ELR (cell line): ENCODE measurements around the gene IL9.
"Not testable (repeated sequence)": the region's sequence is repeated elsewhere in the genome, so short reads cannot be mapped to it uniquely, and the experiment has no call there.

Experiments used
- DNase-seq: peaks from one replicate; pipeline ENCODE4 v3.0.0-alpha.2; 2015; ENCODE audit warnings: low read depth

Gene IL9

GRCh38 chr5:135868681-135869080 is 27.0 kb downstream of the IL9 start:
- DNase-seq: no peak

- DNase-seq: no peak
Observed at GRCh38 chr5:135867599-135867998, 28.0 kb downstream of the IL9 start.

- DNase-seq: no peak
Observed at GRCh38 chr5:135866016-135866415, 29.6 kb downstream of the IL9 start.

- no peak for DNase-seq
Observed at GRCh38 chr5:135864503-135865435, 30.9 kb downstream of the IL9 start.

GRCh38 chr5:135862744-135863143 is 32.9 kb downstream of the IL9 start:
- no peak for DNase-seq

- DNase-seq: no peak
Observed at GRCh38 chr5:135862086-135862485, 33.6 kb downstream of the IL9 start.

GRCh38 chr5:135861641-135862040 is 34.0 kb downstream of the IL9 start:
- DNase-seq: no peak

GRCh38 chr5:135859641-135860040 is 36.0 kb downstream of the IL9 start:
- no peak for DNase-seq

GRCh38 chr5:135859186-135859585 is 36.5 kb downstream of the IL9 start:
- not testable (repeated sequence) for DNase-seq

GRCh38 chr5:135857630-135858311 is 37.9 kb downstream of the IL9 start:
- DNase-seq: no peak

- no peak for DNase-seq
Observed at GRCh38 chr5:135851915-135852845, 43.5 kb downstream of the IL9 start.

GRCh38 chr5:135851186-135851914 is 44.3 kb downstream of the IL9 start:
- DNase-seq: no peak

GRCh38 chr5:135850671-135851070 is 45.0 kb downstream of the IL9 start:
- no peak for DNase-seq

GRCh38 chr5:135850231-135850630 is 45.4 kb downstream of the IL9 start:
- DNase-seq: no peak

GRCh38 chr5:135847976-135848375 is 47.7 kb downstream of the IL9 start:
- no peak for DNase-seq

- DNase-seq: no peak
Observed at GRCh38 chr5:135846311-135846710, 49.3 kb downstream of the IL9 start.

GRCh38 chr5:135843571-135844337 is 51.9 kb downstream of the IL9 start:
- DNase-seq: no peak

GRCh38 chr5:135842737-135843136 is 52.9 kb downstream of the IL9 start:
- no peak for DNase-seq
